ENCODE measurements around the gene TMEM229B.

TMEM229B gene

GRCh38 chr14:67487332-67487731 is 1.2 kb downstream of the TMEM229B start:
- DNase-seq (ENCODE audit: low read depth in 3 of 3) = no peak

GRCh38 chr14:67486890-67487289 is 1.6 kb downstream of the TMEM229B start:
- DNase-seq (ENCODE audit: low read depth in 3 of 3) = no peak

GRCh38 chr14:67485501-67486095 is 2.9 kb downstream of the TMEM229B start:
- no peak for DNase-seq (ENCODE audit: low read depth in 3 of 3)

- DNase-seq (ENCODE audit: low read depth in 3 of 3) = no peak
These were observed 4.8 kb downstream of the TMEM229B start for GRCh38 chr14:67483579-67484285.

GRCh38 chr14:67482231-67483164 is 6.0 kb downstream of the TMEM229B start:
- DNase-seq (ENCODE audit: low read depth in 3 of 3) = no peak

GRCh38 chr14:67480011-67480410 is 8.5 kb downstream of the TMEM229B start:
- no peak for DNase-seq (ENCODE audit: low read depth in 3 of 3)

- no peak for DNase-seq (ENCODE audit: low read depth in 3 of 3)
These were observed 9.8 kb downstream of the TMEM229B start for GRCh38 chr14:67478800-67479084.

- DNase-seq (ENCODE audit: low read depth in 3 of 3) = no peak
These were observed 10.4 kb downstream of the TMEM229B start for GRCh38 chr14:67477926-67478799.

- DNase-seq (ENCODE audit: low read depth in 3 of 3) = no peak
These were observed 14.2 kb downstream of the TMEM229B start for GRCh38 chr14:67474366-67474765.

- no peak for DNase-seq (ENCODE audit: low read depth in 3 of 3)
These were observed 15.0 kb downstream of the TMEM229B start for GRCh38 chr14:67473290-67474082.

- DNase-seq (ENCODE audit: low read depth in 3 of 3) = no peak
These were observed 15.8 kb downstream of the TMEM229B start for GRCh38 chr14:67472726-67473125.

GRCh38 chr14:67469954-67470353 is 18.6 kb downstream of the TMEM229B start:
- DNase-seq (ENCODE audit: low read depth in 3 of 3) = no peak

- no peak for DNase-seq (ENCODE audit: low read depth in 3 of 3)
These were observed 20.2 kb downstream of the TMEM229B start for GRCh38 chr14:67468378-67468730.

GRCh38 chr14:67467134-67467533 is 21.4 kb downstream of the TMEM229B start:
- DNase-seq (ENCODE audit: low read depth in 3 of 3) = no peak

GRCh38 chr14:67464879-67465278 is 23.6 kb downstream of the TMEM229B start:
- DNase-seq (ENCODE audit: low read depth in 3 of 3) = no peak

- DNase-seq (ENCODE audit: low read depth in 3 of 3) = no peak
These were observed 24.1 kb downstream of the TMEM229B start for GRCh38 chr14:67464377-67464776.

- DNase-seq (ENCODE audit: low read depth in 3 of 3) = no peak
These were observed 24.6 kb downstream of the TMEM229B start for GRCh38 chr14:67463900-67464299.

- no peak for DNase-seq (ENCODE audit: low read depth in 3 of 3)
These were observed 26.5 kb downstream of the TMEM229B start for GRCh38 chr14:67461996-67462395.

- no peak for DNase-seq (ENCODE audit: low read depth in 3 of 3)
These were observed 27.1 kb downstream of the TMEM229B start for GRCh38 chr14:67461341-67461985.

GRCh38 chr14:67459336-67459735 is 29.2 kb downstream of the TMEM229B start:
- no peak for DNase-seq (ENCODE audit: low read depth in 3 of 3)

GRCh38 chr14:67457782-67458181 is 30.7 kb downstream of the TMEM229B start:
- no peak for DNase-seq (ENCODE audit: low read depth in 3 of 3)
